ENCODE measurements around the gene SPSB1.

The SPSB1 gene

GRCh38 chr1:9406111-9406510, 113.4 kb downstream of the SPSB1 start:
- no peak for TF ChIP-seq CTCF (IDR thresholded peaks at IDR 0.05)
- Mint-ChIP-seq H3K27me3 (ENCODE audit: low read depth, poor library complexity) (peaks cover 4% of the 10 kb centered on the region), H3K36me3 (ENCODE audit: low read depth) (no peaks in the 10 kb centered on the region), H3K4me1 (peaks cover 44% of the 10 kb centered on the region), H3K4me3 (no peak overlapping the region), H3K27ac (peak overlapping the region; percentile 23), H3K9me3 (peaks cover 3% of the 10 kb centered on the region)
- DNase-seq, result no peak

DNA sequence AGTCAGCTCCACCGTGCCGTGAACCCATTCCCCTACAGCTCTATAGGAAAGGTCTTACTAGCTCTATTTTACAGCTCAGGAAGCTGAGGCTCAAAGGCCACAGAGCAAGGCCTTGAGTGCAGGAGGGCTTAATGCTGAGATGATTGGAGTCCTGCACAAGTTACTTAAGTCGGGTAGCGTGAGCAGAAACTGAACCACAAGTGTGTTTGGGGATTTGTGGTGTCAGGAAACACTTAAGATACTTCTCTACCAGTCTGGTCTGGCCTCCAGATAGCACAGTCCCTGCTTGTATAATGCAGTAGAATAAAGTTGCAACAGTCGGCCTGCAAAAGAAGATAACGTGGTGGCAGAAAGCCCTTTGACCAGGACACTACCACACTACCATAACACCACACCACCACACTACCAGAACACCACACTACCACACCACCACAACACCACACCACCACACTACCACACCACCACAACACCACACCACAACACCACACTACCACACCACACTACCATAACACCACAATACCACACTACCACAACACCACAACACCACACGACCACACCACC, 118.1 kb downstream of the SPSB1 start:
- peaks cover 37% of the 10 kb centered on the region for H3K4me1 Mint-ChIP-seq
- peaks cover 5% of the 10 kb centered on the region for H3K9me3 Mint-ChIP-seq
- peaks cover 3% of the 10 kb centered on the region for H3K27me3 Mint-ChIP-seq (ENCODE audit: low read depth, poor library complexity)
- H3K36me3 Mint-ChIP-seq (ENCODE audit: low read depth), result no peaks in the 10 kb centered on the region
- DNase-seq, result no peak
- H3K4me3 Mint-ChIP-seq, result no peak overlapping the region
- no peak for TF ChIP-seq CTCF (IDR thresholded peaks at IDR 0.05)
- peak overlapping the region; percentile 11 for H3K27ac Mint-ChIP-seq

DNA sequence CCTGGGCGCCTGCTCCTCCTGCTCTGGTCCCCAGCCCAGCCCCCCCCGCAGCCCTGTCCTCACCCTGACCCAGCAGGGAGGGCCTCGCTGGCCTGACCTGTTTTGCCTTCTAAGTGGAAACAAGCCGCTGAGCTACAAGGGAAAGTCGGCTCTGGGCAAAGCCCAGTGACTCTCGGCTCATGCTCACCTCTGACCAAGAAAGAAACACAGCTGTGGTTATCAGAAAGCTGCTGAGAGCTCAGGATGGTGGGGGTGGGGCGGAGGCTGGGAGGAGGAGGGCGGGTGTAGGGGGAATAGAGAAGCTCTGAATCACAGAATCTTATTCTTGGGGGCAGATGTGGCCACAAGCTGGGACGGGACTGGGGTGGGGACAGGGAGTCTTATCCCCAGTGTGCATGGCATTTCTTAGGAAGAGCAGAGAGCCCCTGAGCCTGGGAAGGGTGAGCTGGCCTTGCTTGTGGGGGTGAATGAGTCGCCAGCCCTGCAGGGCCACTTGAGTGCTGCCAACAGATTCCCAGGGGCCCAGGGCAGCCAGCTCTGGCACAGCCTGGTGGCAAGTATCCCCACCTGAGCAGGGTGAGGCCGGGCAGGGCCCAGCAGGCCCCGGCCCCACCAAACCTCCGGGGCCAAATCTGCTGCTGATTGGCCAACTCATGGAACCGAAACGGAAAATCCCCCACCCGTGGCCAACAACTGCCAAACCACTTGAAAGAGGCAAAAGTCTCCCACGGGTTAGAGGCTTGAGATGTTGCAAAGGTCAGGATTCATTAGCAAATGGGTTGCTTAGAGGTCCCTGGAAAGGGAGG, 120.6 kb downstream of the SPSB1 start:
- Mint-ChIP-seq H3K4me1 (peaks cover 49% of the 10 kb centered on the region), H3K27ac (peak overlapping the region; percentile 57), H3K9me3 (peaks cover 5% of the 10 kb centered on the region), H3K4me3 (no peak overlapping the region), H3K36me3 (ENCODE audit: low read depth) (no peaks in the 10 kb centered on the region), H3K27me3 (ENCODE audit: low read depth, poor library complexity) (no peaks in the 10 kb centered on the region)
- peak; percentile 24 for DNase-seq
- TF ChIP-seq CTCF (IDR thresholded peaks at IDR 0.05), result no peak

GRCh38 chr1:9413877-9414213, 121.2 kb downstream of the SPSB1 start:
- Mint-ChIP-seq H3K27ac (no peak overlapping the region), H3K4me3 (no peak overlapping the region), H3K4me1 (peaks cover 49% of the 10 kb centered on the region), H3K36me3 (ENCODE audit: low read depth) (no peaks in the 10 kb centered on the region), H3K9me3 (peaks cover 5% of the 10 kb centered on the region), H3K27me3 (ENCODE audit: low read depth, poor library complexity) (no peaks in the 10 kb centered on the region)
- TF ChIP-seq CTCF (IDR thresholded peaks at IDR 0.05), result no peak
- no peak for DNase-seq

GRCh38 chr1:9416506-9416905, 123.8 kb downstream of the SPSB1 start:
- Mint-ChIP-seq H3K4me3 (no peak overlapping the region), H3K4me1 (peaks cover 49% of the 10 kb centered on the region), H3K36me3 (ENCODE audit: low read depth) (no peaks in the 10 kb centered on the region), H3K27ac (no peak overlapping the region), H3K9me3 (no peaks in the 10 kb centered on the region), H3K27me3 (ENCODE audit: low read depth, poor library complexity) (no peaks in the 10 kb centered on the region)
- no peak for DNase-seq
- TF ChIP-seq CTCF (IDR thresholded peaks at IDR 0.05), result no peak
